GM18868 (cell line): ENCODE results near the gene SMARCA1.
A peak's percentile ranks its signal among the peaks of the same experiment; 100 is the strongest.
"Not testable (repeated sequence)": the region's sequence is repeated elsewhere in the genome, so short reads cannot be mapped to it uniquely, and the experiment has no call there.

Experiments
- ATAC-seq: cut with Tn5 transposase; IDR thresholded peaks from one replicate; pipeline ENCODE4 v1.9.1; 2021; ENCODE audit warnings: mild to moderate bottlenecking, moderate library complexity; ENCODE audit not compliant: unreplicated experiment

The SMARCA1 gene

GRCh38 chrX:129523079-129523911 lies at the start of gene SMARCA1:
TSS of gene SMARCA1 (minus strand) at chrX:129523490. CDS start at chrX:129523370, 120 bp downstream.
- ATAC-seq: no peak

- ATAC-seq: no peak
These were observed 49.1 kb upstream of the SMARCA1 start for GRCh38 chrX:129572422-129572821.

GRCh38 chrX:129568349-129568748 lies 45.1 kb upstream of the SMARCA1 start:
- ATAC-seq: no peak

GRCh38 chrX:129566073-129566472 lies 42.8 kb upstream of the SMARCA1 start:
- no peak for ATAC-seq

GRCh38 chrX:129565046-129565650 lies 41.9 kb upstream of the SMARCA1 start:
- ATAC-seq: no peak

- not testable (repeated sequence) for ATAC-seq
These were observed 41.1 kb upstream of the SMARCA1 start for GRCh38 chrX:129564345-129564744.

GRCh38 chrX:129561453-129561852 lies 38.2 kb upstream of the SMARCA1 start:
- no peak for ATAC-seq

- no peak for ATAC-seq
These were observed 36.5 kb upstream of the SMARCA1 start for GRCh38 chrX:129559783-129560182.

GRCh38 chrX:129557844-129558480 lies 34.7 kb upstream of the SMARCA1 start:
- no peak for ATAC-seq

- ATAC-seq: peak; percentile 36
These were observed 33.6 kb upstream of the SMARCA1 start for GRCh38 chrX:129556806-129557315.

- not testable (repeated sequence) for ATAC-seq
These were observed 31.5 kb upstream of the SMARCA1 start for GRCh38 chrX:129554816-129555215.

- ATAC-seq: peak; percentile 98
These were observed 30.5 kb upstream of the SMARCA1 start for GRCh38 chrX:129553619-129554288.

GRCh38 chrX:129549124-129549523 lies 25.8 kb upstream of the SMARCA1 start:
- ATAC-seq: no peak

GRCh38 chrX:129545408-129545807 lies 22.1 kb upstream of the SMARCA1 start:
- ATAC-seq: no peak

- ATAC-seq: no peak
These were observed 21.5 kb upstream of the SMARCA1 start for GRCh38 chrX:129544780-129545179.

GRCh38 chrX:129540722-129541184 lies 17.5 kb upstream of the SMARCA1 start:
- ATAC-seq: peak; percentile 47

- peak; percentile 98 for ATAC-seq
These were observed 16.9 kb upstream of the SMARCA1 start, which contains the start of gene OCRL for GRCh38 chrX:129540068-129540653. TSS of gene OCRL (plus strand) at chrX:129540259. CDS start at chrX:129540440, 181 bp downstream.

GRCh38 chrX:129534816-129535578 lies 11.7 kb upstream of the SMARCA1 start:
- ATAC-seq: no peak

- no peak for ATAC-seq
These were observed 7.8 kb upstream of the SMARCA1 start for GRCh38 chrX:129531132-129531531.

- ATAC-seq: peak; percentile 45
These were observed 7.1 kb upstream of the SMARCA1 start for GRCh38 chrX:129530410-129530809.
